HUES48 (cell line): ENCODE results near the gene CLCNKB.
"Not testable (repeated sequence)": the region's sequence is repeated elsewhere in the genome, so short reads cannot be mapped to it uniquely, and the experiment has no call there.

Source experiments
- H3K27ac ChIP-seq: one replicate; pipeline ENCODE4 v1.7.0; 2013; ENCODE audit warnings: low read depth, low read length, inconsistent platforms
- H3K27me3 ChIP-seq: 2 replicates; pipeline ENCODE4 v1.6.1; 2013; ENCODE audit warnings: mild to moderate bottlenecking, low read length; ENCODE audit not compliant: control insufficient read depth, insufficient read depth
- H3K36me3 ChIP-seq: 2 replicates; pipeline ENCODE4 v1.6.1; 2013; ENCODE audit warnings: low read length; ENCODE audit not compliant: control insufficient read depth, insufficient read depth
- H3K4me1 ChIP-seq: 2 replicates; pipeline ENCODE4 v1.6.1; 2013; ENCODE audit warnings: mild to moderate bottlenecking, low read length; ENCODE audit not compliant: control insufficient read depth, insufficient read depth
- H3K4me3 ChIP-seq: 2 replicates; pipeline ENCODE4 v1.5.1; 2013; ENCODE audit warnings: mild to moderate bottlenecking, low read depth, low read length
- H3K9ac ChIP-seq: 2 replicates; pipeline ENCODE4 v1.6.1; 2013; ENCODE audit warnings: mild to moderate bottlenecking, low read depth, low read length, moderate library complexity
- H3K9me3 ChIP-seq: 2 replicates; pipeline ENCODE4 v1.6.1; 2013; ENCODE audit warnings: low read length; ENCODE audit not compliant: control insufficient read depth, insufficient read depth

Gene CLCNKB

GRCh38 chr1:16038620-16038912, 5.0 kb upstream of the CLCNKB start:
- Histone ChIP-seq H3K4me1 (no peaks in the 10 kb centered on the region), H3K4me3 (no peak overlapping the region), H3K9ac (no peak overlapping the region), H3K9me3 (no peaks in the 10 kb centered on the region), H3K27me3 (no peaks in the 10 kb centered on the region), H3K27ac (no peak overlapping the region), H3K36me3 (no peaks in the 10 kb centered on the region)

DNA sequence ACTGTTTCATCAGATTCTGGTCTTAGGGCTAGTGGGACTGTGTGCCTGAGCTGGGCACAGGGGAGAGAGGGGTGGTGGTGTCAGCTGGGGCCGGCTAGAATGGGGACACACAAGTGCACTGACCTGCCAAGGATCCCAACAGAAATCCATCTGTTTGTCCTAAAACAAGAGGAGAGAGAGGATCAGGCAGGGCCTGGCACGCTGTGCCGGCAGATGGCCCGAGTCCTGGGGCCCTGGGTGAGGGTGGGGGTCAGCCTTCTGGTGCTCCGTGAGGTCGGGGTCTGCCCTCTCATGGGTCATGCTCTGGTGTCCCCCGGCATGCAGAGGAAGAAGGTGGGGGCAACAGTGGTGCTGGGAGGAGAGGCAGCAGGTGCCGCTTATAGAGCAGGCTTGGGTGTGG, 3.7 kb upstream of the CLCNKB start:
- H3K27me3 ChIP-seq, H3K4me3 ChIP-seq, H3K36me3 ChIP-seq, H3K27ac ChIP-seq, H3K9me3 ChIP-seq, H3K4me1 ChIP-seq, H3K9ac ChIP-seq: not testable (repeated sequence)

GRCh38 chr1:16041200-16041599, 2.4 kb upstream of the CLCNKB start:
- Histone ChIP-seq H3K27ac (no peak overlapping the region), H3K9ac (no peak overlapping the region), H3K36me3 (no peaks in the 10 kb centered on the region), H3K27me3 (no peaks in the 10 kb centered on the region), H3K9me3 (no peaks in the 10 kb centered on the region), H3K4me1 (no peaks in the 10 kb centered on the region), H3K4me3 (no peak overlapping the region)

DNA sequence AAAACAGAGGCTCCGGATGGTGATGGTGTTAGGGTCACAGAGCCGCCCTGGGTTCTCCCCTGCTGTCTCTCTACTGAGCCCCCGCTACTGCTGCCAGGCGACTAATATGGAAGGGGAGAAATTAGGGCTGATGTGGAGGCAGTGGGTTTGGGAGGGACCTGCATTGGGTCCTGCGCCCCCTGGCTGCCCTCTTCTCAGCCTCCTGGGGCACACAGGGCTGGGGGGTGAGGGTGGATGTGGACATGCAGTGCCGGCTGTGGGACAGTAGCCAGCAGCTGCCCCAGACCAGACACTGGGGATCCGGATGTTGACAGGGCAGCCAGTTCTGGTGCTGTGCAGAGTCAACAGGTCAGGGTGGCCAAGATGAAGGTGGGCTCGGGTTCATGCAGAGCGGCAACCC, 1.5 kb upstream of the CLCNKB start:
- no peaks in the 10 kb centered on the region for H3K36me3 ChIP-seq
- H3K4me3 ChIP-seq, result no peak overlapping the region
- no peaks in the 10 kb centered on the region for H3K4me1 ChIP-seq
- no peaks in the 10 kb centered on the region for H3K9me3 ChIP-seq
- no peaks in the 10 kb centered on the region; the same call in 1 of the 2 replicates for H3K27me3 ChIP-seq
- no peak overlapping the region for H3K9ac ChIP-seq
- no peak overlapping the region for H3K27ac ChIP-seq

DNA sequence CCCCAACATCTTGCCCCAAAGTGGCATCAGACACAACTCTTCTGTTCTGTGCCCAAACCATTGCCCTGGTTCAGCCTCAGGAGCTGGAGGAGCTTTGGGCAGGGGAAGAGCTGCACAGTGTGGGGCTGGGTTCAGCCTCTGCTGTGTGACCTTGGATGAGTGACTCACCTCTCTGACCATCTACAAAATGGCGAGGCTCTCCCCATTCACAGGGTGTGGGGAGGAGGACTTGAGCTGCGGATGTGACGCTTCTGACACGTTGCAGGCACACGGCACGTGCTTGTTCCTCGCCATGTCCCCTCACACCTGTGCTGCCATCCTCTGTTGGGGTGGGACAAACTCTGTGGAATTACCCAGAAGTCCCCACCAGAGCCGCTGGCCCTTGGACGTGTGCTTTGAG, 928 bp upstream of the CLCNKB start:
- H3K4me3 ChIP-seq, H3K36me3 ChIP-seq, H3K9ac ChIP-seq, H3K4me1 ChIP-seq, H3K27me3 ChIP-seq, H3K9me3 ChIP-seq, H3K27ac ChIP-seq: not testable (repeated sequence)

- Histone ChIP-seq H3K9ac (no peak overlapping the region), H3K27ac (no peak overlapping the region), H3K36me3 (no peaks in the 10 kb centered on the region), H3K4me3 (no peak overlapping the region), H3K27me3 (peaks cover 6% of the 10 kb centered on the region; the same call in 1 of the 2 replicates), H3K4me1 (no peaks in the 10 kb centered on the region), H3K9me3 (no peaks in the 10 kb centered on the region)
These were observed 368 bp downstream of the CLCNKB start for GRCh38 chr1:16043950-16044349.

DNA sequence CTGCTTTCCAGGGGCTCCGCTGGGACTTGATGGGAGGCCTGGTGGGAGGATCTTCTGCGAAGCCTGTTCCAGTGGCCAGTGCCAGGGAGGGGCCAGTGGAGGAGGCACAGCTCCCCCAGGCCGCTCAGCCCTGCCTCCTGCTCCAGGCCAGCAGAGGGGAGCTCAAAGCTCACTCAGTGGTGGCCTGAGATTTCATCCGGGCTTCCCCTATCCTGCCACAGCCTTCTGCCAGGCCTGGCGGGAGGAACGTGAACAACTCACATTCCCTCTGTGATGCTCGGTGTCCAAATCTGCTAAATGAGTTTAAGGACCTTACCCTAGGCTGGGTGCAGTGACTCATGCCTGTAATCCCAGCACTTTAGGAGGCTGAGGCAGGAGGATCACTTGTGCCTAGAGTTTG, 3.3 kb downstream of the CLCNKB start:
- Histone ChIP-seq H3K27ac (no peak overlapping the region), H3K9ac (no peak overlapping the region), H3K9me3 (no peaks in the 10 kb centered on the region), H3K27me3 (peaks cover 6% of the 10 kb centered on the region; the same call in 1 of the 2 replicates), H3K36me3 (no peaks in the 10 kb centered on the region), H3K4me1 (peaks cover 2% of the 10 kb centered on the region; the same call in 1 of the 2 replicates), H3K4me3 (no peak overlapping the region)

- Histone ChIP-seq H3K27ac (no peak overlapping the region), H3K9me3 (no peaks in the 10 kb centered on the region), H3K27me3 (peaks cover 6% of the 10 kb centered on the region; the same call in 1 of the 2 replicates), H3K9ac (no peak overlapping the region), H3K4me3 (peak overlapping the region; percentile 53), H3K4me1 (peaks cover 2% of the 10 kb centered on the region; the same call in 1 of the 2 replicates), H3K36me3 (no peaks in the 10 kb centered on the region)
These were observed 4.4 kb downstream of the CLCNKB start for GRCh38 chr1:16047791-16048475.

DNA sequence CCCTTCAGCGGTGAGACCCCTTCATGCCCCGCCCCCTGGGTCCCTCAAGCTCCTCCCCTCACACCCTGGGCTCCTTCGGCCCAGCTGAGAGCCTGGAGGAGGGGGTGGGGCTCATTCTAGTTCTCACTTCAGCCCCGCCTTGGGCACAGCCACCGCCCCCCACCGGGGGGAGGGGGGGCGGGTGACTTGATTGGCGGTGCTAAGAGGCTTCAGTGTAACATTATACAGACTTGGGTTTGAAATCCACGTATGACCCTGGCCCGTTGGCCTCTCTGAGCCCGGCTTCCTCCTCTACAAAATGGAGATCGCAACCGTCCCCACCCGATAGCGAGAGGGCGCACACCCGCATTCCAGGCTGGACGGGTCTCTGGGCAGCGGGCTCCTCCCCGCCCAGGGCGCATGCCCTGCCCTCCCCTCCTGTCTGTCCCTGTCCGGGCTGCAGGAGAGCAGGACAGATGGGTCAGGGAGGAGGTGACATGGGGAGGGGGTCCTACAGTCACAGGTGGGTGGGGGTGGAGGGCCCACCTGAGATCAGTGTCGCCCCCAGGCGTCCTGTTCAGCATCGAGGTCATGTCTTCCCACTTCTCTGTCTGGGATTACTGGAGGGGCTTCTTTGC, 5.1 kb downstream of the CLCNKB start:
- no peak overlapping the region for H3K9ac ChIP-seq
- peaks cover 6% of the 10 kb centered on the region; the same call in 1 of the 2 replicates for H3K27me3 ChIP-seq
- no peak overlapping the region for H3K27ac ChIP-seq
- H3K4me3 ChIP-seq, result peak overlapping the region; percentile 58
- no peaks in the 10 kb centered on the region for H3K36me3 ChIP-seq
- H3K9me3 ChIP-seq, result no peaks in the 10 kb centered on the region
- H3K4me1 ChIP-seq, result peaks cover 2% of the 10 kb centered on the region; the same call in 1 of the 2 replicates

GRCh38 chr1:16050328-16050727, 6.7 kb downstream of the CLCNKB start:
- Histone ChIP-seq H3K9ac (no peak overlapping the region), H3K4me1 (peaks cover 2% of the 10 kb centered on the region; the same call in 1 of the 2 replicates), H3K27ac (no peak overlapping the region), H3K9me3 (no peaks in the 10 kb centered on the region), H3K4me3 (no peak overlapping the region), H3K27me3 (peaks cover 6% of the 10 kb centered on the region; the same call in 1 of the 2 replicates), H3K36me3 (no peaks in the 10 kb centered on the region)

GRCh38 chr1:16051039-16051438, 7.5 kb downstream of the CLCNKB start:
- no peak overlapping the region for H3K27ac ChIP-seq
- no peaks in the 10 kb centered on the region for H3K9me3 ChIP-seq
- H3K36me3 ChIP-seq, result no peaks in the 10 kb centered on the region
- peaks cover 6% of the 10 kb centered on the region; the same call in 1 of the 2 replicates for H3K27me3 ChIP-seq
- H3K9ac ChIP-seq, result no peak overlapping the region
- no peak overlapping the region for H3K4me3 ChIP-seq
- H3K4me1 ChIP-seq, result peaks cover 2% of the 10 kb centered on the region; the same call in 1 of the 2 replicates
